GM12878 (cell line): ENCODE measurements around the gene SFN. TPM values are rescaled to one million over a fixed set of nuclear protein-coding genes. Genes with fewer than 3 reads are reported as not detected.

Experiments used
- ATAC-seq: fragments of 200-7000 bp; cut with Tn5 transposase; 3 replicates; pipeline ENCODE4 v1.9.1; 2020; ENCODE audit warnings: mild to moderate bottlenecking, moderate library complexity
- BruUV-seq: library from RNA; stranded (reverse); fragments of 400-500 nt; replicated peaks from 2 replicates; lab custom pipeline; 2021; lab: Mats Ljungman, UMichigan
- CTCF ChIA-PET: fragments of 300-600 bp; sonication (Branson Sonifier 250); formaldehyde crosslinking; extraction: SDS; loops from one replicate; lab custom pipeline; 2021; ENCODE audit warnings: inconsistent platforms; lab: Yijun Ruan, JAX
- POLR2A ChIA-PET: fragments of 350-600 bp; formaldehyde crosslinking; extraction: SDS; loops from one replicate; lab custom pipeline; 2021; ENCODE audit warnings: inconsistent platforms; lab: Charles Lee
- RAD21 ChIA-PET: fragments of 300-600 bp; sonication (Branson Sonifier 250); formaldehyde crosslinking; loops from one replicate; lab custom pipeline; 2023; ENCODE audit warnings: antibody characterized with exemption; ENCODE audit not compliant: unreplicated experiment; lab: Charles Lee
- SMC1A ChIA-PET: fragments of 300-600 bp; sonication (Branson Sonifier 250); formaldehyde crosslinking; loops from one replicate; lab custom pipeline; 2023; ENCODE audit not compliant: unreplicated experiment, uncharacterized antibody; lab: Charles Lee
- DNase-seq: peaks from one replicate; pipeline ENCODE4 v3.0.0-alpha.2; 2011; ENCODE audit warnings: low read depth, low spot score
- FAIRE-seq: peaks from 3 replicates; lab custom pipeline; 2011; peaks lifted over from hg19 to GRCh38; lab: Jason Lieb, UNC
- H2AFZ ChIP-seq: 2 replicates; pipeline ENCODE4 v1.6.0; 2011; ENCODE audit warnings: low read depth, low read length, control low read depth; ENCODE audit not compliant: control insufficient read depth
- H3K27ac ChIP-seq: 2 replicates; pipeline ENCODE4 v1.5.1; 2011; ENCODE audit warnings: control low read depth; ENCODE audit not compliant: control insufficient read depth, insufficient read depth
- H3K27me3 ChIP-seq, 2 experiments: replicated peaks in 1 of 2; 2 replicates each; pipeline versions ENCODE4 v1.6.0 to v1.6.1; 2011; ENCODE audit warnings: low read length in 1 of 2; ENCODE audit not compliant: control insufficient read depth in 2 of 2, insufficient read depth in 2 of 2
- H3K36me3 ChIP-seq, 2 experiments: 2 replicates each; pipeline ENCODE4 v1.5.1; 2011; ENCODE audit warnings: low read length in 1 of 2; ENCODE audit not compliant: control insufficient read depth in 2 of 2, insufficient read depth in 2 of 2
- H3K4me1 ChIP-seq: 2 replicates; pipeline ENCODE4 v1.6.1; 2011; ENCODE audit warnings: mild to moderate bottlenecking, low read length, moderate library complexity, mixed read lengths; ENCODE audit not compliant: control insufficient read depth, insufficient read depth
- H3K4me2 ChIP-seq: 2 replicates; pipeline ENCODE4 v1.6.0; 2011; ENCODE audit warnings: control low read depth; ENCODE audit not compliant: control insufficient read depth, insufficient read depth
- H3K4me3 ChIP-seq: fragments of 200-600 bp; sonication (generic); 2 replicates; pipeline ENCODE4 v1.5.1; 2016
- H3K79me2 ChIP-seq: 2 replicates; pipeline ENCODE4 v1.6.0; 2011; ENCODE audit warnings: low read length; ENCODE audit not compliant: control insufficient read depth, insufficient read depth
- H3K9ac ChIP-seq: 2 replicates; pipeline ENCODE4 v1.8.0; 2011; ENCODE audit warnings: low read length, control low read depth, mixed read lengths; ENCODE audit not compliant: control insufficient read depth, insufficient read depth
- H3K9me3 ChIP-seq: replicated peaks from 3 replicates; pipeline ENCODE4 v1.5.1; 2011; ENCODE audit warnings: mild to moderate bottlenecking, low read length; ENCODE audit not compliant: control insufficient read depth, insufficient read depth
- H4K20me1 ChIP-seq: 2 replicates; pipeline ENCODE4 v1.6.0; 2011; ENCODE audit not compliant: control insufficient read depth, insufficient read depth
- FOXM1 ChIP-seq: IDR thresholded peaks from 2 replicates; pipeline ENCODE4 v1.6.1; 2012; ENCODE audit warnings: low read depth, mild to moderate bottlenecking, inconsistent platforms, low read length, moderate library complexity
- IKZF2 ChIP-seq, 2 experiments: fragments of 450-650 bp; IDR thresholded peaks; 2 replicates each; pipeline ENCODE4 v1.6.1; 2017; ENCODE audit warnings: mild to moderate bottlenecking in 2 of 2, moderate library complexity in 2 of 2
- MEF2B ChIP-seq: fragments of 450-650 bp; IDR thresholded peaks from 2 replicates; pipeline ENCODE4 v1.6.1; 2018; ENCODE audit warnings: mild to moderate bottlenecking, moderate library complexity; ENCODE audit not compliant: partially characterized antibody, poor library complexity, severe bottlenecking
- MYB ChIP-seq: fragments of 150-350 bp; IDR thresholded peaks from 2 replicates; pipeline ENCODE4 v1.6.1; 2014; ENCODE audit warnings: mild to moderate bottlenecking, low read depth, low read length, borderline replicate concordance
- MYC ChIP-seq: IDR thresholded peaks from 2 replicates; pipeline ENCODE4 v1.6.1; 2011; ENCODE audit warnings: mild to moderate bottlenecking, low read length, moderate library complexity, inconsistent platforms; ENCODE audit not compliant: insufficient read depth, insufficient replicate concordance, insufficient read length, severe bottlenecking
- RAD21 ChIP-seq: IDR thresholded peaks from 2 replicates; pipeline ENCODE4 v1.6.1; 2011; ENCODE audit warnings: mild to moderate bottlenecking, low read depth, low read length, moderate library complexity; ENCODE audit not compliant: insufficient read depth
- SMAD1 ChIP-seq: fragments of 450-650 bp; IDR thresholded peaks from 2 replicates; pipeline ENCODE4 v1.6.1; 2018; ENCODE audit warnings: mild to moderate bottlenecking, low read depth; ENCODE audit not compliant: partially characterized antibody
- WGBS: methylation state at CpG from one replicate; pipeline ENCODE4 v1.1.6; 2016; ENCODE audit warnings: low lambda C conversion rate; ENCODE audit not compliant: insufficient replicate concordance, insufficient coverage; ENCODE audit errors: missing lambda C conversion rate; 5-methylcytosine and 5-hydroxymethylcytosine counted together
- in situ Hi-C: fragments of 300-500 bp; cut with MboI; formaldehyde crosslinking; loops from 9 replicates; pipeline ENCODE4 v1.14.3; 2018; ENCODE audit warnings: mixed read lengths
- intact Hi-C: fragments of 100-400 bp; cut with micrococcal nuclease; formaldehyde crosslinking; loops from one replicate; pipeline ENCODE4 v1.14.2; 2022; ENCODE audit not compliant: unreplicated experiment
- polyA plus RNA-seq, 11 experiments: library from polyadenylated mRNA; depleted of rRNA in 4 of 11; unstranded in 6 of 11; stranded (reverse) in 5 of 11; fragments of >200 nt; fragmentation: Nextera tagmentation in 4 of 11; fragmentation: Illumina TruSeq in 1 of 11; extraction: Ambion mirVana in 4 of 11; extraction: Trizol in 1 of 11; gene quantifications; 1 replicate in 1 of 11; 2 replicates in 10 of 11; pipeline versions ENCODE4 v1.2.1 to v1.2.3, GENCODE V29; 2011 to 2016; ENCODE audit warnings: inconsistent platforms in 2 of 11, missing spikeins in 2 of 11, low read depth in 1 of 11
- total RNA-seq, 4 experiments: library from RNA; depleted of rRNA in 3 of 4; stranded (reverse); fragments of >200 nt in 3 of 4; fragmentation: Illumina TruSeq in 1 of 4; extraction: Trizol in 1 of 4; gene quantifications; 2 replicates each; pipeline versions ENCODE4 v1.2.1 to v1.2.3, GENCODE V29; 2013 to 2021
- TF ChIP-seq, protein P1 (sequence below): IDR thresholded peaks from 2 replicates; pipeline ENCODE4 v1.6.1; 2011; ENCODE audit warnings: low read depth, low read length, improper control_type of control experiment, borderline replicate concordance

SFN gene
- total and polyA plus RNA-seq, 10 of the 15 experiments (the other 5 are each of a cell fraction or from before 2014, with no cell fraction given) = 0.19 to 2.9 (median 1.0) TPM

- TF ChIP-seq RAD21 (no peak), MYB (no peak), MYC (no peak), SMAD1 (no peak), MEF2B (no peak), FOXM1 (no peak), IKZF2 (IDR thresholded peaks at IDR 0.05) (no peak)
- TF ChIP-seq, protein P1, sequence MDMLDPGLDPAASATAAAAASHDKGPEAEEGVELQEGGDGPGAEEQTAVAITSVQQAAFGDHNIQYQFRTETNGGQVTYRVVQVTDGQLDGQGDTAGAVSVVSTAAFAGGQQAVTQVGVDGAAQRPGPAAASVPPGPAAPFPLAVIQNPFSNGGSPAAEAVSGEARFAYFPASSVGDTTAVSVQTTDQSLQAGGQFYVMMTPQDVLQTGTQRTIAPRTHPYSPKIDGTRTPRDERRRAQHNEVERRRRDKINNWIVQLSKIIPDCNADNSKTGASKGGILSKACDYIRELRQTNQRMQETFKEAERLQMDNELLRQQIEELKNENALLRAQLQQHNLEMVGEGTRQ = no peak
- TF ChIP-seq, all 136 proteins: peak for 0
- intact Hi-C loops (no loop called here), in situ Hi-C loops (no loop called here)
- Histone ChIP-seq H2AFZ (no peak overlapping the region), H3K4me2 (no peak overlapping the region), H3K4me1 (peaks cover 9% of the 10 kb centered on the region), H4K20me1 (0 out of 2 replicates have a peak, but pooled peaks cover 3% of the 10 kb centered on the region), H3K4me3 (peak overlapping the region; percentile 96; the same call in 1 of the 2 replicates), H3K79me2 (peaks cover 23% of the 10 kb centered on the region), H3K9me3 (no peaks in the 10 kb centered on the region), H3K36me3 (peaks cover 8 to 14% of the 10 kb centered on the region in 2 experiments), H3K27ac (no peak overlapping the region), H3K9ac (no peak overlapping the region), H3K27me3 (no peaks in the 10 kb centered on the region)
- WGBS = 100% methylated on average over 1 of the region's 1 CpG
- ChIA-PET POLR2A (interaction anchor here (0.6 to 3.1 kb wide), 2 partner anchors 12 to 309 kb away, joined by 3 to 33 read pairs; partner anchors contain the start of gene GPATCH3), RAD21 (interaction anchor here (0.7 to 1.9 kb wide), 2 partner anchors 11 to 286 kb away, joined by 3 to 4 read pairs; no protein-coding TSS in a partner anchor), SMC1A (interaction anchor here (0.8 to 4.4 kb wide), 6 partner anchors 9 to 286 kb away, joined by 3 to 18 read pairs (median 7); partner anchors contain the start of gene GPATCH3), CTCF (interaction anchor here (0.8 to 4.8 kb wide), 13 partner anchors 10 to 349 kb away, joined by 3 to 31 read pairs (median 4); partner anchors contain the start of genes GPATCH3 and SFN)
- no peak for DNase-seq
- ATAC-seq = no peak
- no peak for FAIRE-seq
- BruUV-seq = TSS peak; percentile 64
Observed at GRCh38 chr1:26888231-26888630, 25.3 kb downstream of the SFN start.
